ENCODE results near the gene MYO1D. TPM values are rescaled to one million over a fixed set of nuclear protein-coding genes. Genes with fewer than 3 reads are reported as not detected.

MYO1D gene
- total RNA-seq, 1 donor from 2014 or later = 18.0 TPM

DNA sequence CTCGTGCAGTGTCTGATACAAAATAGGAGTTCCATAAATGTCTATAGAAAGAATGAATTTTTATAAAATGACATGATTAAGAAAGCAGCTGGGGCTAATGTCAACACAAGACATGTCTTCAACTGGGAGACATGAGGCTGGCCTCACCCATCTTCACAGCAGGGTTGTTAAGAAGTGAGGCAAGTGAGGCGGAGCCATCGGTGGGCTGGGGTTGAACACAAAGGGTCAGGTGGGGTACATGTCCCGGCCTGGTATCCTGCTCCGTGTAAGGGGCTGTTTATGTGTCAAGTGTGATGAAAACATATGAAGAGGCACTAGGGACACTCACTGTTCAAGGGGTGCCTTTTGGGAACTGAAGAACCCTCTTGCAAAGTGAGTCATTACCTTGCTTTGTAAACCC, 368.0 kb downstream of the MYO1D start:
- Histone ChIP-seq H3K4me2 (ENCODE audit: low read length) (no peak overlapping the region), H3K27ac (ENCODE audit: low read depth, low read length) (no peak overlapping the region), H3K4me3 (ENCODE audit: insufficient read depth, low read depth, low read length) (no peak overlapping the region), H2AFZ (ENCODE audit: low read depth, low read length) (no peak overlapping the region), H3K27me3 (ENCODE audit: insufficient read depth, low read length) (no peaks in the 10 kb centered on the region), H3K9me3 (ENCODE audit: insufficient read depth, low read depth, low read length) (no peaks in the 10 kb centered on the region), H3K9ac (ENCODE audit: low read length) (no peak overlapping the region), H3K4me1 (ENCODE audit: insufficient read depth, low read length) (peaks cover 9% of the 10 kb centered on the region), H3K36me3 (ENCODE audit: insufficient read depth, low read length) (no peaks in the 10 kb centered on the region), H4K20me1 (ENCODE audit: insufficient read depth, low read length) (no peaks in the 10 kb centered on the region), H3K79me2 (ENCODE audit: insufficient read depth, low read length) (no peaks in the 10 kb centered on the region)
- H3K4me3 Mint-ChIP-seq (ENCODE audit: unreplicated experiment) = no peak overlapping the region
- peaks cover 18% of the 10 kb centered on the region for H3K4me1 Mint-ChIP-seq (ENCODE audit: low read depth, unreplicated experiment)
- DNase-seq (ENCODE audit: low read depth) (no peak), FAIRE-seq (no peak)
- H3K27ac Mint-ChIP-seq (ENCODE audit: unreplicated experiment) = no peak overlapping the region
- no peaks in the 10 kb centered on the region for H3K9me3 Mint-ChIP-seq (ENCODE audit: unreplicated experiment)
- no peaks in the 10 kb centered on the region for H3K36me3 Mint-ChIP-seq (ENCODE audit: low read depth, unreplicated experiment)
- H3K27me3 Mint-ChIP-seq (ENCODE audit: low read depth, unreplicated experiment) = no peaks in the 10 kb centered on the region
- TF ChIP-seq EZH2 (IDR thresholded peaks at IDR 0.05; ENCODE audit: insufficient read depth, low read length) = no peak
- TF ChIP-seq, protein P1, sequence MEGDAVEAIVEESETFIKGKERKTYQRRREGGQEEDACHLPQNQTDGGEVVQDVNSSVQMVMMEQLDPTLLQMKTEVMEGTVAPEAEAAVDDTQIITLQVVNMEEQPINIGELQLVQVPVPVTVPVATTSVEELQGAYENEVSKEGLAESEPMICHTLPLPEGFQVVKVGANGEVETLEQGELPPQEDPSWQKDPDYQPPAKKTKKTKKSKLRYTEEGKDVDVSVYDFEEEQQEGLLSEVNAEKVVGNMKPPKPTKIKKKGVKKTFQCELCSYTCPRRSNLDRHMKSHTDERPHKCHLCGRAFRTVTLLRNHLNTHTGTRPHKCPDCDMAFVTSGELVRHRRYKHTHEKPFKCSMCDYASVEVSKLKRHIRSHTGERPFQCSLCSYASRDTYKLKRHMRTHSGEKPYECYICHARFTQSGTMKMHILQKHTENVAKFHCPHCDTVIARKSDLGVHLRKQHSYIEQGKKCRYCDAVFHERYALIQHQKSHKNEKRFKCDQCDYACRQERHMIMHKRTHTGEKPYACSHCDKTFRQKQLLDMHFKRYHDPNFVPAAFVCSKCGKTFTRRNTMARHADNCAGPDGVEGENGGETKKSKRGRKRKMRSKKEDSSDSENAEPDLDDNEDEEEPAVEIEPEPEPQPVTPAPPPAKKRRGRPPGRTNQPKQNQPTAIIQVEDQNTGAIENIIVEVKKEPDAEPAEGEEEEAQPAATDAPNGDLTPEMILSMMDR (IDR thresholded peaks at IDR 0.05; ENCODE audit: insufficient read depth, low read depth, low read length) = no peak

DNA sequence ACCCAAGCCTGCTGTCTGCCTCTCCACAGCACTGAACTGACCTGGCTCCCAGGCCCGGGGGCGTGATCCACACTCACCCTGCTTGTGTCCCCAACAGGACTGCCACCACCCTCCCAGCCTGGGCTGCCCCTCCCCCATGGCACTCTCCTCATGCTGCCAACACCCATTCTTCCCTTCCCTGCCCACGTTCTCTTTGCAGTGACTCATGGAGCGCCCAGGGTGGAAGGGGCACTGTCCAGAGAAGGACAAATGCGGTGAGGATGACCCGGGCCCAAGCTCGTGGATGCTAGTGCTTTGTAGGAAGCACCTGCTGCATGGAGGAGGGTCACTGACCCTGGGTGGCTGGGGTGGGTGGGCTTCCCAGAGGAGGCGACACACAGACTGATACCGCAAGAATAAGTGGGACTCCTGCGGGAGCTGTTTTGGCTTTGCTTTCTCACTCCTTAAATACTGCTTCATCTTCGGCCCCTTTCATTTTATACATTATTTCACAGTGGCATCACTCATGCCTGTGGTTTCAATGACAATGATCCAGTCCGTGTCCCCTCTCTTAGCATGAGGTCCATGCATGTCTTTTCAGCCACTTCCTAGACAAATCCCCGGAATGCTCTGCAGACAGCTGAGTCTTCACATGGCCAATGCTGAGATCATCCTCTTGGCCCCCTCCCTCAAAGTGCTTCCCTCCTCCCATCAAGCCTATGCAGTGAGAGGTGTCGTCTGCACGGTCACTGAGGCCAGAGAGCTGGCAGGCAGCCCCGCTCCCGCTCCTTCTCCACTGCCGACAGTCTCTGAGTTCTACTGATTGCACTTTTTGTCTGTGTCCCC, 372.5 kb downstream of the MYO1D start:
- Histone ChIP-seq H4K20me1 (ENCODE audit: insufficient read depth, low read length) (no peaks in the 10 kb centered on the region), H3K4me1 (ENCODE audit: insufficient read depth, low read length) (peaks cover 20% of the 10 kb centered on the region), H3K27ac (ENCODE audit: low read depth, low read length) (no peak overlapping the region), H3K9ac (ENCODE audit: low read length) (no peak overlapping the region), H3K36me3 (ENCODE audit: insufficient read depth, low read length) (no peaks in the 10 kb centered on the region), H3K79me2 (ENCODE audit: insufficient read depth, low read length) (no peaks in the 10 kb centered on the region), H3K27me3 (ENCODE audit: insufficient read depth, low read length) (no peaks in the 10 kb centered on the region), H3K4me2 (ENCODE audit: low read length) (peak overlapping the region; percentile 63), H2AFZ (ENCODE audit: low read depth, low read length) (peak overlapping the region; percentile 55), H3K4me3 (ENCODE audit: insufficient read depth, low read depth, low read length) (no peak overlapping the region), H3K9me3 (ENCODE audit: insufficient read depth, low read depth, low read length) (no peaks in the 10 kb centered on the region)
- Mint-ChIP-seq H3K36me3 (ENCODE audit: low read depth, unreplicated experiment) (no peaks in the 10 kb centered on the region), H3K9me3 (ENCODE audit: unreplicated experiment) (no peaks in the 10 kb centered on the region), H3K27ac (ENCODE audit: unreplicated experiment) (peak overlapping the region; percentile 81), H3K4me1 (ENCODE audit: low read depth, unreplicated experiment) (peaks cover 29% of the 10 kb centered on the region), H3K27me3 (ENCODE audit: low read depth, unreplicated experiment) (no peaks in the 10 kb centered on the region), H3K4me3 (ENCODE audit: unreplicated experiment) (peak overlapping the region; percentile 37)
- TF ChIP-seq, protein P1 (IDR thresholded peaks at IDR 0.05; ENCODE audit: insufficient read depth, low read depth, low read length) = no peak
- no peak for TF ChIP-seq EZH2 (IDR thresholded peaks at IDR 0.05; ENCODE audit: insufficient read depth, low read length)
- peak; percentile 73 for FAIRE-seq
- DNase-seq (ENCODE audit: low read depth) = peak; percentile 31
